ENCODE measurements around the gene C17orf58. TPM values are rescaled to one million over a fixed set of nuclear protein-coding genes. Genes with fewer than 3 reads are reported as not detected.

C17orf58 gene
- total and polyA plus RNA-seq, 12 donors: 3.1 to 10.0 (median 5.2) TPM

- H3K4me1 ChIP-seq: peaks cover 3 to 28% (median 20%) of the 10 kb centered on the region in 9 donors
- DNase-seq (no peak), ATAC-seq (no peak)
- H3K36me3 ChIP-seq: no peaks in the 10 kb centered on the region
- intact Hi-C loops (cut with DNase I): no loop called here
- 91 to 92% methylated on average over 2 of the region's 2 CpGs for WGBS, 2 donors
- no peaks in the 10 kb centered on the region for H3K9me3 ChIP-seq
- peaks cover 0 to 17% (median 0%) of the 10 kb centered on the region in 7 donors for H3K27me3 ChIP-seq
- H3K27ac ChIP-seq: no peak overlapping the region
- TF ChIP-seq CTCF (IDR thresholded peaks at IDR 0.05): no peak
- H3K4me3 ChIP-seq: no peak overlapping the region
Observed at GRCh38 chr17:67998466-67998865, 2.2 kb upstream of the C17orf58 start.

GRCh38 chr17:67995570-67996263 is 552 bp downstream of the C17orf58 start:
- Histone ChIP-seq H3K4me3 (peak overlapping the region; percentile 42 to 75 (median 71)), H3K27me3 (peaks cover 0 to 17% (median 0%) of the 10 kb centered on the region in 7 donors), H3K36me3 (peaks cover 0 to 5% (median 0%) of the 10 kb centered on the region in 9 donors), H3K4me1 (peaks cover 3 to 37% (median 21%) of the 10 kb centered on the region in 9 donors), H3K27ac (peak overlapping the region in 9 of 10 donors; percentile 49 to 93 (median 59)), H3K9me3 (no peaks in the 10 kb centered on the region)
- TF ChIP-seq CTCF (IDR thresholded peaks at IDR 0.05): peak in 1 of 9 donors; percentile 38
- DNase-seq (peak; percentile 25 to 48), ATAC-seq (peak in 7 of 8 donors; percentile 5 to 41 (median 20))
- intact Hi-C loops (cut with DNase I): loop anchor here in 2 of 10 donors (1.0 to 2.0 kb wide), 2 partner anchors 15 to 23 kb away; no protein-coding TSS in a partner anchor
- whole genome bisulfite sequencing, 2 donors: 0 to 1% methylated on average over 43 of the region's 43 CpGs

GRCh38 chr17:67994817-67995569 is 1.3 kb downstream of the C17orf58 start:
- 16 to 19% methylated on average over 9 of the region's 9 CpGs for WGBS, 2 donors
- peaks cover 0 to 17% (median 0%) of the 10 kb centered on the region in 7 donors for H3K27me3 ChIP-seq
- TF ChIP-seq CTCF (IDR thresholded peaks at IDR 0.05): no peak
- peak in 3 of 8 donors; percentile 14 to 26 (median 17) for ATAC-seq
- peaks cover 0 to 5% (median 0%) of the 10 kb centered on the region in 9 donors for H3K36me3 ChIP-seq
- H3K4me3 ChIP-seq: peak overlapping the region; percentile 42 to 75 (median 71)
- no peak for DNase-seq
- peak overlapping the region in 9 of 10 donors; percentile 22 to 93 (median 59) for H3K27ac ChIP-seq
- intact Hi-C loops (cut with DNase I): loop anchor here in 2 of 10 donors (1.0 to 2.0 kb wide), 2 partner anchors 15 to 24 kb away; no protein-coding TSS in a partner anchor
- no peaks in the 10 kb centered on the region for H3K9me3 ChIP-seq
- peaks cover 3 to 37% (median 21%) of the 10 kb centered on the region in 9 donors for H3K4me1 ChIP-seq

- intact Hi-C loops (cut with DNase I): loop anchor here in 3 of 10 donors (1.0 to 2.0 kb wide), 3 partner anchors 25 to 27 kb away; no protein-coding TSS in a partner anchor
- no peaks in the 10 kb centered on the region for H3K9me3 ChIP-seq
- ATAC-seq: peak in 1 of 8 donors; percentile 1
- peaks cover 0 to 17% (median 0%) of the 10 kb centered on the region in 7 donors for H3K27me3 ChIP-seq
- peaks cover 0 to 5% (median 0%) of the 10 kb centered on the region in 9 donors for H3K36me3 ChIP-seq
- TF ChIP-seq CTCF (IDR thresholded peaks at IDR 0.05): no peak
- no peak for DNase-seq
- H3K4me3 ChIP-seq: peak overlapping the region; percentile 44 to 80 (median 72)
- peak overlapping the region; percentile 85 to 98 (median 92) for H3K27ac ChIP-seq
- WGBS, 2 donors: 5 to 9% methylated on average over 21 of the region's 21 CpGs
- H3K4me1 ChIP-seq: peaks cover 3 to 37% (median 21%) of the 10 kb centered on the region in 9 donors
Observed at GRCh38 chr17:67993998-67994361, 2.3 kb downstream of the C17orf58 start.
